GM10248 (cell line): ENCODE data around the gene KLK6.
"Not testable (repeated sequence)": the region's sequence is repeated elsewhere in the genome, so short reads cannot be mapped to it uniquely, and the experiment has no call there.

Experiments used
- CTCF ChIA-PET: fragments of 300-600 bp; sonication (Branson Sonifier 250); formaldehyde crosslinking; extraction: SDS; loops from one replicate; lab custom pipeline; 2021; ENCODE audit warnings: antibody characterized with exemption; lab: Yijun Ruan, JAX
- POLR2A ChIA-PET: fragments of 350-650 bp; sonication (Branson Sonifier 250); formaldehyde crosslinking; extraction: SDS; loops from one replicate; lab custom pipeline; 2020; ENCODE audit warnings: antibody characterized with exemption; lab: Yijun Ruan, JAX
- DNase-seq: peaks from one replicate; pipeline ENCODE4 v3.0.0; 2012; ENCODE audit errors: extremely low spot score
- CTCF ChIP-seq: IDR thresholded peaks from 2 replicates; pipeline ENCODE4 v1.5.1; 2012; ENCODE audit warnings: mild to moderate bottlenecking, low read depth; ENCODE audit errors: extremely low read depth, missing control alignments, control extremely low read depth

Gene KLK6

GRCh38 chr19:50998061-50998460 lies 28.7 kb upstream of the KLK6 start:
- no peak for TF ChIP-seq CTCF
- DNase-seq, result no peak
- ChIA-PET CTCF (no interaction called here), POLR2A (no interaction called here)

GRCh38 chr19:50994129-50994528 lies 24.7 kb upstream of the KLK6 start:
- CTCF ChIA-PET, result interaction anchor here (0.8 kb wide), 1 partner anchor 26 kb away, joined by 3 read pairs; no protein-coding TSS in a partner anchor
- POLR2A ChIA-PET, result no interaction called here

GRCh38 chr19:50992666-50993035 lies 23.3 kb upstream of the KLK6 start:
- ChIA-PET POLR2A (interaction anchor here (0.6 kb wide), 1 partner anchor 973 kb away, joined by 3 read pairs; no protein-coding TSS in a partner anchor), CTCF (no interaction called here)
- TF ChIP-seq CTCF, result no peak
- no peak for DNase-seq

More at GRCh38 chr19:50994129-50994528, 24.7 kb upstream of the KLK6 start:
- TF ChIP-seq CTCF, result no peak
- no peak for DNase-seq

- CTCF ChIA-PET, DNase-seq, POLR2A ChIA-PET: not testable (repeated sequence)
Observed at GRCh38 chr19:50984416-50984815, 15.0 kb upstream of the KLK6 start.

- POLR2A ChIA-PET, result no interaction called here
- CTCF ChIA-PET, result no interaction called here
- no peak for DNase-seq
- no peak for TF ChIP-seq CTCF
Observed at GRCh38 chr19:50983625-50984292, 14.4 kb upstream of the KLK6 start, which contains the start of gene KLK7. Gene KLK7, minus strand, starts transcription at chr19:50983917. Its CDS starts 1,518 bp downstream, at chr19:50982399.

- no peak for DNase-seq
- TF ChIP-seq CTCF, result no peak
- CTCF ChIA-PET, result no interaction called here
- POLR2A ChIA-PET, result no interaction called here
Observed at GRCh38 chr19:50982186-50982585, 12.8 kb upstream of the KLK6 start.

- no peak for TF ChIP-seq CTCF
- POLR2A ChIA-PET, result no interaction called here
- DNase-seq, result no peak
- CTCF ChIA-PET, result no interaction called here
Observed at GRCh38 chr19:50981587-50982146, 12.3 kb upstream of the KLK6 start.
